Activated naive CD4-positive, alpha-beta T cell treated with anti-CD3 and anti-CD28 coated beads, Interleukin-2, amount 50 U/mL, for 24 hours (primary cell): ENCODE data around the gene ELL.

Source experiments
- H3K27ac Mint-ChIP-seq: one replicate; pipeline ENCODE4 v1.8.0; 2021; ENCODE audit warnings: mild to moderate bottlenecking, mixed read lengths
- H3K27me3 Mint-ChIP-seq: one replicate; pipeline ENCODE4 v1.8.0; 2021; ENCODE audit warnings: mixed read lengths
- H3K36me3 Mint-ChIP-seq: one replicate; pipeline ENCODE4 v1.8.0; 2021; ENCODE audit warnings: mixed read lengths
- H3K4me1 Mint-ChIP-seq: one replicate; pipeline ENCODE4 v1.8.0; 2021; ENCODE audit warnings: mixed read lengths
- H3K4me3 Mint-ChIP-seq: one replicate; pipeline ENCODE4 v1.8.0; 2021; ENCODE audit warnings: mild to moderate bottlenecking, mixed read lengths
- H3K9me3 Mint-ChIP-seq: one replicate; pipeline ENCODE4 v1.8.0; 2021; ENCODE audit warnings: mixed read lengths

The ELL gene

DNA sequence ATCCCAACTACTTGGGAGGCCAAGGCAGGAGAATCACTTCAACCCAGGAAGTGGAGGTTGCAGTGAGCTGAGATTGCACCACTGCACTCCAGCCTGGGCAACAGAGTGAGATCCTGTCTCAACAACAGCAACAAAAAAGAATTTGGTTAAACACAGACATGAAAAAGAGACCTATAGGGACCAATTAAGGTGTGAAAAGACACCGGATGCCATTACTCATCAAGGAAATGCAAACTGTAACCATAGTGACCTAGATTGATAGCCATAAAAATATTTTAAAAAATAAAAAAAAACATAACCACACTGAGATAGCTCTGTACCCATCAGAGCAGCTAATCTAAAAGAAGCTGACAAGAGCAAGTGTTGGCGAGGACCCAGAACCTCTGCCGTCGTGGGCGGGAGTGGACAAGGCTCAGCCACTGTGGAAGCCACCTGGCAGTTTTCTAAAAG, 46.8 kb downstream of the ELL start:
- Mint-ChIP-seq H3K27ac (no peak overlapping the region), H3K4me1 (peaks cover 47% of the 10 kb centered on the region), H3K4me3 (no peak overlapping the region)

DNA sequence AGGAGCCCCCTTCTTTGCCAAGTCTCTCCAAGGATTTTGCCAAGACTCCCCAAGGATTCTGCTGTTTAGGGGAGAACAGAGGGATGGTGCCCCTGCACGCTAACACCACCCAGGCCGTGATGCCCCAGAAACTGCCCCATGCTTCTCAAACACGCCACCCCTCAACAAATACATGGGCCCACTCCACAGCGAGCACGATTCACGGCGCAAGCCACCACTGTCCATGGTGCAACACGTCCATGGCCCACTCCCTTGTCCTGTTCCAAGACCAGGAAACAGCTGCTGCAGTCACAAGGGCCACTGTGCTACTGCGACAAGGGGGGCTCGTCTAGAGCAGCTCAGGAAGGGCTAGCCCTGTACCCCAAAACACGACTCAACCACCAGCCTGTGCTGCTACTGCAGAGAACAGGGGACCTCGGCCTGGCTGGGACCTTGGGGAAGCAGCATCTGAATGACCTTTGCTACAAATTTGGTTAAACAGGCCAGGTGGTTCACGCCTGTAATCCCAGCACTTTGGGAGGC, 47.4 kb downstream of the ELL start:
- H3K27me3 Mint-ChIP-seq: no peaks in the 10 kb centered on the region
- no peaks in the 10 kb centered on the region for H3K36me3 Mint-ChIP-seq
- peaks cover 43% of the 10 kb centered on the region for H3K4me1 Mint-ChIP-seq
- H3K4me3 Mint-ChIP-seq: no peak overlapping the region
- no peak overlapping the region for H3K27ac Mint-ChIP-seq
- H3K9me3 Mint-ChIP-seq: no peaks in the 10 kb centered on the region

More for the DNA sequence above, 46.8 kb downstream of the ELL start:
- H3K9me3 Mint-ChIP-seq: no peaks in the 10 kb centered on the region
- no peaks in the 10 kb centered on the region for H3K36me3 Mint-ChIP-seq
- H3K27me3 Mint-ChIP-seq: no peaks in the 10 kb centered on the region

DNA sequence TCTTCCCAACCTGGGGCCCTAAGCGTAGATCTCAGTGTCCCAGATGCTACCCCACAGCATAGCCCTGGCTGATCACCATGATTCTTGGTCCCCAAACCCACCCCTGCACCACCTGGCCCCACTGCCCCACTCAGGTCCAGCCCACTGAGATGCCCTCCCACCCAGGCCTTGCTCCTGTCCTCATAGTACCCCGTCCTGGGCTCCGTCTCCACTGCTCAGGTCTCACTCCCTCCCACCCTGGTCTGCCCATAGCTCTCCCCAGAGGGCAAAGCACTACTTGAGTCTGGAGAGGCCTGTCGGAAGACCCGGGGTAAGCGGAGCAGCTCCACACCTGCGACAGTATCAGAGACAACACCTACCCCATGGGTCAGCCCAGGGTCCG, 48.2 kb downstream of the ELL start:
- Mint-ChIP-seq H3K27me3 (no peaks in the 10 kb centered on the region), H3K9me3 (no peaks in the 10 kb centered on the region), H3K4me3 (no peak overlapping the region), H3K4me1 (peaks cover 35% of the 10 kb centered on the region), H3K27ac (no peak overlapping the region), H3K36me3 (no peaks in the 10 kb centered on the region)

DNA sequence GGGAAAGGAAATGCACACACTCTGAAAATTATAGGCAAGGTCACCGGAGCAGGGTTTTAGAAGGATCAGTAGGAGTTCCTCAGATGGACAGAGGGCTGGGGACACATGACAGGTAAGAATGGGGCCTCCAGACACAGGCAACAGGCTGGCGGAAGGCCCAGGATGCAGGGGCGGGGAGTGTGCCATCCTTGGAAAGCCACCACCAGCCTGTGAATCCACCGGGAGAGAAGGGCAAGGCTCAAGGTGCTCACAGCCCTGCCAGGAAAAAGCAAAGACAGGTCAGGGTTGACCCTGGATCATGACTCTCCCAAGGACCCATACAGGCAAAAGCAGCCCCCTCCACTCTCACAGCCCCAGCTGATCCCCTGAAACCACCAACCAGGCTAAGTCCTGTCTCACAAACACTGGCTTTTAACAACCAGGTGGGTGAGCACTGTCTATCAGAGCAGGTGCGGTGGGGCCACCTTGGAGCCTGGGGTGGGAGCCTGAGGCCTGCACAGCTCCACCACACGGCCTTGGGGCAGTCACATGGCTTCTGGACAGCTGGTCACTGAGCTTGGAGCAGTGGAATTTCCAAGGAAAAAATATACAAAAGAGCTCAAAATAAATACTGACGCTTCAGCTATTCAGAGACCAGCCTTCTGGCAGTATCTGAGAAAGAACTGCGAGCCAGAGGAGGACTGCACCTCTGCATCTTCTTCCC, 48.7 kb downstream of the ELL start:
- Mint-ChIP-seq H3K9me3 (no peaks in the 10 kb centered on the region), H3K27me3 (no peaks in the 10 kb centered on the region), H3K27ac (no peak overlapping the region), H3K36me3 (no peaks in the 10 kb centered on the region), H3K4me3 (no peak overlapping the region), H3K4me1 (peaks cover 30% of the 10 kb centered on the region)

DNA sequence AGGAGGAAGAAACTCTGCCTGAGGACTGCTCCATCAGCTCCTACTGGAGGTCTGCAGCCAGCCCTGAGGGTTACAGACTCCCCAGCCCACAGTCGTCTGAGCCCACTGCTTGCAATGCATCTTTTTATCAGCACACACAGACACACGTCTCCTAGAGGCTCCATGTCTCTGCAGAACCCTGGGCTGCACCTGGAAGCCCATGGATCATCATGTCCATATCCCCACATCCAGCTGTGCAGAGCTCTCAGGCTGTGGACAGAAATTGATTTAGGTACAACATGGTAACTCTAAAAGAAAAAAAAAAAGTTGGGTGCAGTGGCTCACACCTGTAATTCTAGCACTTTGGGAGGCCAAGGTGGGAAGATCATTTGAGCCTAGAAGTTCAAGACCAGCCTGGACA, 51.1 kb downstream of the ELL start:
- Mint-ChIP-seq H3K27ac (no peak overlapping the region), H3K36me3 (no peaks in the 10 kb centered on the region), H3K27me3 (no peaks in the 10 kb centered on the region), H3K9me3 (no peaks in the 10 kb centered on the region), H3K4me1 (peaks cover 14% of the 10 kb centered on the region), H3K4me3 (no peak overlapping the region)

DNA sequence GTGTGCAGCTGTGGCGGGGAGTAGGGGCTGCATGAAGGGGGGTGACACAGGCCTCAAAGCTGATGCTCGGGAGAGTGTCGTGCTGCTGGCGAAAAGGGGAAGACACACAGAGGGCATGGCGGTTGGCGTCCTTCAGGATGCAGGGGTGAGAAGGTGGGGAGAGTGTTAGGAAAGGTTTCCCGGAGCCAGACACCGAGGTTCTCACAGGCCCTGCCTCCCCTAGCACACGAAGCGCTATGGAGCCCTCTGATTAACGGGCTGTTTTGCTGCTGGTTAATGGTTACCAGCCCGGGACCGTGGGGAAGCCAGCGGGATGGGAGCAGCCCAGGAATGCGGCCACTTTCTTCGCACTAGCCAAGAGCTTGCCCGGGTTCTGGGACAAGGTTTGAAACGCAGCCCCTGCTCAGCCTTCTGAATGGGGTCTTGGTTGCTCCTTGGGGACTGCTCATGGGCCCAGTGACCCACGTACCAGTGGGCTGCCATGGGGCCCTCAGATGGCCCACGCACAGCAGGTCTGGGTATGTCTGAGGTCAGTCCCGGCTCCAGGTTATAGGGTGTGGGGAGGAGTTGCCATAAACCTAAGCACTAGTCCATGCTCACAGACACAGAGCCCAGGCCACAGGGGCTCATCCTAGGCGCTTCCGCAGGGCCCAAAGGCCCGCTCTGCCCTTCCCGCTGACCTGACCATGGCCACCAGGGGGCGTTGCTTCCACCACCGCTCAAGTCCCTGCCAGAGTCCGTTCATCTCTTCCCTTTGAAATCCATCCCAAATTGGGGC, 52.6 kb downstream of the ELL start:
- H3K9me3 Mint-ChIP-seq: no peaks in the 10 kb centered on the region
- H3K4me3 Mint-ChIP-seq: no peak overlapping the region
- H3K36me3 Mint-ChIP-seq: no peaks in the 10 kb centered on the region
- H3K27ac Mint-ChIP-seq: no peak overlapping the region
- H3K4me1 Mint-ChIP-seq: peaks cover 4% of the 10 kb centered on the region
- H3K27me3 Mint-ChIP-seq: no peaks in the 10 kb centered on the region

DNA sequence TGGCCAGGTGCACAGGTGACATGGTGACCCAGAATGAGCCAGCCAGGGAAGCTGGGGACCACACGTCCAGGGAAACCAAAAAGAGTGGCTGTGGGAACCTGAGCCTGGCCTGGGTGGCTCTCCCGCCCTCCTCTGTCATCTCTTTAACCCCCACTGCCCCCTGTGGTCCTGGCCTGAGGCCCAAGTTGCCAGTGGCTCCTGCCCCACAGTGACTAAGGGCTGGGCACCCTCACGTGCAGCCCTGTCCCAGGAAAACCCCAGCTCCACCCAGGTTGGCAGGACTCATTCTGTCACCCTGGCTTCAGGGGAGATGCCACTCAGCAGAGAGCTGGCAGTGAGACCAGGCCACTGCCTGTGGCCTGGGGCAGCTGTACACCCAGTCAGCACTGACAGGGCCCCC, 53.4 kb downstream of the ELL start:
- Mint-ChIP-seq H3K36me3 (no peaks in the 10 kb centered on the region), H3K27ac (no peak overlapping the region)

DNA sequence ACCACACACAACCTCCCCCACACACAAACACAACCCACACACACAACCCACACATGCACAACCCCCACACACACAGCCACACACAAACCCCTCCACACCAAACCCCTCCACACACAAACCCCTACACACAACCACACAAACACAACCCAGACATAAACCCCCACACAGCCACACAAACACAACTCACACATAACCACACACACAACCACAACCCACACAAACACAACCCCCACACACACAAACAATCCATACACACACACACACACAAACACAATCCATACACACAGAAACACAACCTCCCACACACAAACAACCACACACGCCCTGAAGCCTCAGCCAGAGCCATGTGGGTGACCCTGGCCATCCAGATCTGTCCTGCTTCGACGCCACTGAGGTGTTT, 53.9 kb downstream of the ELL start:
- H3K9me3 Mint-ChIP-seq: no peaks in the 10 kb centered on the region
- H3K4me3 Mint-ChIP-seq: no peak overlapping the region
- peak overlapping the region; percentile 15 for H3K27ac Mint-ChIP-seq
- peaks cover under 1% of the 10 kb centered on the region for H3K36me3 Mint-ChIP-seq
- peaks cover 3% of the 10 kb centered on the region for H3K4me1 Mint-ChIP-seq
- no peaks in the 10 kb centered on the region for H3K27me3 Mint-ChIP-seq

More for the DNA sequence above, 53.4 kb downstream of the ELL start:
- Mint-ChIP-seq H3K9me3 (no peaks in the 10 kb centered on the region), H3K27me3 (no peaks in the 10 kb centered on the region), H3K4me3 (no peak overlapping the region), H3K4me1 (peaks cover 3% of the 10 kb centered on the region)

DNA sequence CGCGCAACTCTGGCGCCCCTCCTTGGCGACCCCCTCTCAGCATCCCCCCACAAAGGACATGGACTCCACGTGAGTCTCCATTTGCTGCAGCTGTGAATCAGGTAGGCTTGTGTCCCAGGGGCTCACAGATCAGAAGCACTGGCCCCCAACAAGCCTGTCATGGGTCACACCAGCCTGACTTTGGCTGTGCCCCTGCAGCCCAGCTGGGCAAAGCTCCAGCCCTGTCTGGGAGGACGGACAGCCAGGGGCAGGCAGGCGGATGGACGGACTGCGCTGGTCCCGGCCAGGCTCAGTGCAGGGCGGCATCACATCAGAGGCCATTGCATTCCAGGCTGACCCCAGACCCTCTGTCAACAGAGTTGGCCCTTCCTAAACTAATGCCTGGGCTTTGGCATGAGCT, 55.5 kb downstream of the ELL start:
- Mint-ChIP-seq H3K27ac (no peak overlapping the region), H3K27me3 (no peaks in the 10 kb centered on the region), H3K4me3 (no peak overlapping the region), H3K4me1 (no peaks in the 10 kb centered on the region), H3K36me3 (peaks cover 1% of the 10 kb centered on the region), H3K9me3 (no peaks in the 10 kb centered on the region)

DNA sequence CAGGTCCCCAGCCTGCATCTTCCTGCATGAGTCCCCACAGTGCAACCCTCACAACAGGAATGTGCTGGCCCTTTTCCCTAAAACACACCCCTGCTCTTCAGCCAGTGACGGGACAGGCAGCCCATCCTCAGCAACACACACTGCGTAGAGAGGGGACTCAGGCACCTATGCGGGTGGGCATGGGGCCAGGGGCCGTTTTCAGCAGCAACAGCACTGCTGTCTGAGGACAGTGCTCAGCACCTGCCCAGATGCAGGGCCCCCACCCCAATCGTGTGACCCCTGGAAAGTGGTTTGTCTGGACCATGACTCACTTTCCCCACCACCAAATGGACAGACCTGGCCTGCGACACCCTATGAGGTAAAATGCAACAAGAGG, 55.9 kb downstream of the ELL start:
- Mint-ChIP-seq H3K27me3 (no peaks in the 10 kb centered on the region), H3K9me3 (no peaks in the 10 kb centered on the region), H3K27ac (no peak overlapping the region), H3K36me3 (peaks cover 1% of the 10 kb centered on the region), H3K4me1 (no peaks in the 10 kb centered on the region), H3K4me3 (no peak overlapping the region)

DNA sequence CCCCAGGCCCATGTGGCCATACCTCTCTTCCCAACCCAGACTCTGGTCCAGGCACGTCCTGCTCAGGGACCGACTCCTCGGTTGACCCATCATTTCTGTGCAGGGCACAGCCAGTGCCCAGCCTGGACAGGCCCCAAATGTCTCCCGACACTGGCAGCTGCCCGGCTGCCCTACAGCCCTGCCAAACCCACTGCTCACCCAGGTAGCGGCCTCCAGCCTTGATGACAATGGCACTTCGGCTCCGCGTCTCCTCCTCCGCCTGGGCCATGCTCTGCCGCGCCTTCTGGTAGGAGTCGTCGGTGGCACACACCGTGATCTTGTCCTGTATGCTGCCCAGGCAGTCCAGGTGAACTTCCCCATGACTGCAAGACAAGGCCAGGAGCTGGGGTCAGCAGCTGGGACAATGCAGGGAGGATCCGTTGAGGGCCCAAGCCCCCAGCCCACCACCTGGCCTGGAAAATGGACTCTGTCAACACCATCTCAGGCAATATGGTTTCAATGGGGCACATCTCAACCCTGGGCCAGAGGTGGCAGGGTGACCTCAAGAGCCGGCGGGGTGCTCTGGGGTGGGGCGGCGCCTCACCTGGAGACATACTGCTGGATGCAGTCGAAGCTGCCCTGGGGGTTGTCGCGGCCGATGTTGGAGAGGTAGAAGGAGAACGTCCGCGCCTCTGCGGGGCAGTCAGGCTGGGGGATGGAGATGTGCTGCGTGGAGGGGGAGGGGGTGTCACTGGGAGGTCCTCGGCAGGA, 56.5 kb downstream of the ELL start:
- Mint-ChIP-seq H3K27ac (peak overlapping the region; percentile 59), H3K4me3 (no peak overlapping the region), H3K9me3 (no peaks in the 10 kb centered on the region), H3K36me3 (peaks cover 1% of the 10 kb centered on the region), H3K4me1 (no peaks in the 10 kb centered on the region), H3K27me3 (no peaks in the 10 kb centered on the region)

DNA sequence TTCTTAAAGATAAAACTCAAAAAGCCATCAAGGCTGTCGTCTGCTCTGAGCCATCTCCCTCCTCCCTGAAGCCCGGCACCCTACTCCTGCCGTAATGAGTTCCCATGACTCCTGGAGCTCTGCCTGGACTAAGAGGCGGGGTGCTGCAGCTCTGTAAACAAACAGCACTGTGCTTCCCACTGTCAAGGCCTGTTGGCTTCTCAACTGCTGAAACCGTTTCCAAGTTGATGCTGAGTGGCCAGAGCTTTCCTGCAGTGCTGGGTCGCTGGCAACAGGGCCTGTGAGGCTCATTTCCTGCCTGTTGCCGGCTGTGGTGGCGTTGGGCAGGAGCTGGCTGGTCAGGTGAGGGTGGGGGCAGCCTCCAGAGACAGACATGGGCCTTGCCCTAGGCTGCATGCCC, 57.2 kb downstream of the ELL start:
- Mint-ChIP-seq H3K9me3 (no peaks in the 10 kb centered on the region), H3K4me3 (no peak overlapping the region), H3K27ac (no peak overlapping the region), H3K4me1 (no peaks in the 10 kb centered on the region), H3K27me3 (no peaks in the 10 kb centered on the region), H3K36me3 (peaks cover 4% of the 10 kb centered on the region)

DNA sequence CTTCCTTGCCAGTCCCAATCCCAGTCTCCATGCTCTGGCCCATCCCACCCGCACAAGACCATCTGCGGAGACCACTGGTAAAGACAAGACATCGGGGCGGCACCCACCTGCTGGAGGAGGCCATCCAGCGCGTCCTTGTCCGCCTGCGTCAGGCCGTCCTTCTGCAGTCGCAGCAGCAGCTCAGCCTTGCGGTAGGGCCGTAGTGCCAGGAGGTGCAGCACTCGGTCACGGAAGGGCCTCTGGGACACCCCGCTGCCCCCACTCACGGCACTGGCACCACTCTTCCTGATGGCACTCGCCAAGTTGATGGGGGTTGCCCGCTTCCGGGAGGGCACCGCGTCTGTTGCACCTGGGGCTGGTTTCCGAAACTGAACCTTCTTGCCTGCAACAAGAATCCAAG, 60.4 kb downstream of the ELL start:
- H3K27me3 Mint-ChIP-seq: no peaks in the 10 kb centered on the region
- H3K36me3 Mint-ChIP-seq: peaks cover 4% of the 10 kb centered on the region
- H3K4me3 Mint-ChIP-seq: no peak overlapping the region
- no peaks in the 10 kb centered on the region for H3K9me3 Mint-ChIP-seq
- no peaks in the 10 kb centered on the region for H3K4me1 Mint-ChIP-seq
- no peak overlapping the region for H3K27ac Mint-ChIP-seq

DNA sequence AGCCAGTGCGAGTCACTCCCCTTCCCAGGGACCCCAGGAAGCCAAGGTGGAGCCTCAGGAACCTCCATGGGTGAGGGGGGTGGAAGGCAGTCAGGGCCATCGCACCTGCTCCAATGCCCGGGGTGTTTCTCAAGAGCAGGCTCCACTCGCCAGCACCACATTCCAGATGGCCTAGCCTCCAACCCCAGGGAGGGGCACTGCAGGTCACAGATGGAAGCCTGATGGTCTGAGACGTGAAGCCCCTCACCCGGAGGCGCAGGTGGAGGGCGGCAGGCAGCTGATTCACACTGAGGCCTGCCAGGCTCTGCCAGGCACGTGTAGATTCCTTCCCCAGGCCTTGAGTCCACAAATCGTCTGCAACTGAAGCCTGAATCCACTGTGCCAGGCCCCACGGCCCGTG, 61.0 kb downstream of the ELL start:
- Mint-ChIP-seq H3K27ac (no peak overlapping the region), H3K36me3 (peaks cover 4% of the 10 kb centered on the region), H3K4me1 (no peaks in the 10 kb centered on the region), H3K4me3 (no peak overlapping the region), H3K27me3 (no peaks in the 10 kb centered on the region), H3K9me3 (no peaks in the 10 kb centered on the region)

DNA sequence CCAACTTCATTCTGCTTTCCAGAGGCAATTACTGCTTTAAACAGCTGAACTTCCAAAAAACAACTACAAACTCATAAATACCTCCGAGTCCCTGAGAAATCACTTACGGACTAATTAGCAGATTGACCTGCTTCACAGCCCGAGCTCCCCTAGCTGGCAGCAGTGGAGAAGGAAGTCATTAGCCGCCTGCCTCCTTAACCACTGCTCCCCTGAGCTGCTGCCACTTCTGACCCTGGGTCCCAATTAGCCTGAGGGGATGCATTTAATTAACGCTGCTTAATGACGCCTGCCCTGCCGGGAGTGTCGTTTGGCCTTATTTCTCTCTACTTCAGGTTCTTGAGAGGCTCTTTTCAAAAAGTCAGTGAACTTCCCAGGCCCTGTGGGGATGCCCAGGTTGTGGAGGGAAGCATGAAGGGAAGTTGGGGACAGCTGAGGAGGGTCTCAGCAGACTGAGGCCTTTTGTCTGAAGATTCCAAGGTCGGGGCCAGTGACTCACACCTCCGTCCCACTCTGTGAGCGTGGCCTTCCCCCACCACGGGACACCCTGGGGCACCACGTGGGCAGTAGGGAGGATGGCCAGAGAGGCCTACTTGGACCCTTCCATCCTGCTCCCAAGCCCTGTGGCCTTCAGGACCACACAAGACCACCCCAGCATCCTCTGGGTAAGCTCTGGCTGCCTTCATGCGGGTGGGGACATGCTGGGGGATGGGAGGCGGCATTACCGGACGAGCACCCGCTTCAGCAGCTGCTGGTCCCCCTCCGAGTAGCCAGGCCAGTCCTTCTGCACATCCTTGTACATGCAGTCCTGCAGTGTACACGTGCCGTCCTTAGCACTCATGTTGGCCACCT, 64.2 kb downstream of the ELL start:
- no peaks in the 10 kb centered on the region for H3K4me1 Mint-ChIP-seq
- no peaks in the 10 kb centered on the region for H3K9me3 Mint-ChIP-seq
- H3K4me3 Mint-ChIP-seq: no peak overlapping the region
- peaks cover 2% of the 10 kb centered on the region for H3K36me3 Mint-ChIP-seq
- peak overlapping the region; percentile 35 for H3K27ac Mint-ChIP-seq
- no peaks in the 10 kb centered on the region for H3K27me3 Mint-ChIP-seq
